Stimulated activated CD4-positive, alpha-beta T cell treated with anti-CD3 and anti-CD28 coated beads, TNF-alpha, amount 100 ng/mL, for 4 hours (primary cell): ENCODE data around the gene ELOVL6.

ENCODE experiments used
- DNase-seq, 3 experiments: peaks; one replicate each; pipeline ENCODE4 v3.0.0-alpha.2; 2020; ENCODE audit warnings: low read depth in 3 of 3

The ELOVL6 gene

DNA sequence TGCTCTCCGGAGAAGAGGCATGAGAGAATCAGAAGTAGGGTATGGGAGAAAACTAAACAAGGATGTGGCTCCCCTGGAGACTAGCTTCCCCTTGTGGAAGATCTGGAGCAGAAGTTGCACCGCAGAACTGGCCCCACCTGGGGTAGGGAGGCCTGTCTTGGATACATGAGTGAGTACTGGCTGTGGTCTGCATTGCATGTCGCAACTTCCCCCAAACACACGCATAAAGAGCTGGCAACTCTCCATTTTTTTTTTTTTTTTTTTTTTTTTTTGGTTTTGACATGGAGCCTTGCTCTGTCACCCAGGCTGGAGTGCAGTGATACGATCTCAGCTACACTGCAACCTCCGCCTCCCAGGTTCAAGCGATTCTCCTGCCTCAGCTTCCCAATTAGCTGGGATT, 165.8 kb downstream of the ELOVL6 start:
- no peak for DNase-seq

DNA sequence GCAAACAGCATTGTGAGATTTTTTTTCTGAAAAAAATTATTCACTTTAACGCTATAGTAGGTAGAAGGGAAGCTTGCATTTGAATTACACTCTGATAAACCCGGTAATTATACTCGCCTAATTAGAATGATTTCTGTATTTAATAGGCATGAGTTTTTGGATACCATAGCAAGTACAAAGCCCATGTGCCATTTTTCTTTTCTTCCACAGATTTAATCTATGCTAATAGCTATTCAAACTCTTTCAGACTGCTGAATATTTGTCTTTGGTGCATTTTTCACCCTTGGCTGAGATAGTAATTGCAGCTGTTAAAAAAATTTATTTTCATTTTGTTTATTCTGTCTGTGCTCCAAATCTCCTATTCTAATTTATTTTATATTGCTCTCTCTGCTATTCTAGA, 172.7 kb downstream of the ELOVL6 start:
- no peak for DNase-seq

DNA sequence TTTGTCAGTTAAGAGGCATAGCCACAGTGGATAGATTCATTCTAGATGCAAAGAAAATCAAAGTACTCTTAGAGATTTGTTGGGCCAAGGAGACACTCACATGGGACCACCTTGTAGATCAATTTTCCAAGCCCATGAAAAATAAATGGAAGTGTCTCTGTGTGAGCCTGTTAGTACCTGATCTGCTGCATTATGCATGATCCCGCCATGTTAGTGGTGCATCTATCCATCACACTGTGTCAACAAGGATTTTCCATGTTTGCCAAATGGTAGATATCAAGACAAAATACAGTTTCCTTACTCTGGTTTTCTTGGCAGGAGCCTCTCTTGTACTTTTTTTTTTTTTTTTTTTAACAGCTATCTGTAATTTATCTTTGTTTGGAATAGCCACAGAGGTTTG, 173.4 kb downstream of the ELOVL6 start:
- DNase-seq: no peak

GRCh38 chr4:110022457-110022856, 176.0 kb downstream of the ELOVL6 start:
- DNase-seq: no peak

GRCh38 chr4:110020646-110021443, 177.6 kb downstream of the ELOVL6 start:
- DNase-seq: no peak

DNA sequence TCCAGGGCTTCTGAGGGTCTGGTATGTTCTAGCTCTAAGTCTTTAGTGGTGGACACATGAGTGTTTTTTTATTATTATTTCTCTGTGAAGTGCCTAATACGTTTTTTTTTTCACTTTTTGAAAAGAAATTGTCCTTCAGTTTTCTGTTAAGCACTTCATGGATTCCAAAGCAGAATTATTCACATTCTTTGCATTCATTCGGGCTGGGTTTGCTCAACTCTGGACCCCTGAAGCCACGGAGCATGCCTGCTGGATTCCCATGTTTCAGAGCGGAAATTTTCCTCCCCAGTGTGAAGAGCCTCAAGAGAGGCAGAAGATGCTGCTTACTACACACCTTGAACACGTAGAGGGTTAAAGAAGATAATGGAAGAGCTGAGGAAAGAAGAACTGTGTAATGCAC, 178.3 kb downstream of the ELOVL6 start:
- DNase-seq: no peak

DNA sequence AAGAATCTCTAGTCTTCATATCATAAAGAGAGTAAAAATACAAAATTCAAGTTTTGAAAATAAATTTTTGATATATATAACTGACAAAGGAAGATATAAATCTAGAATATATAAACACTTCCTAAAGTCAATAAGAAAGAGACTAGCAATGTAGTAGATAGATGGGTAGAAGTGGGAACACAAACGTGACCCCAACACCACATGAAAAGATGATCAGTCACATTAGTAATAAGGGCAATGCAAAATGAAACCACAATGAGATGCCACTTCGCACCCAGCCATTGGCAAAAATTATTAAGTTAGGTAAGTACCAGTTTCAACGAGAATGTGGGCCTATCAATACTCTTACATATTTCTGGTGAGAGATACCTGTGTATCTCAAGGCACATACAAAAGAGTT, 179.3 kb downstream of the ELOVL6 start:
- no peak for DNase-seq

DNA sequence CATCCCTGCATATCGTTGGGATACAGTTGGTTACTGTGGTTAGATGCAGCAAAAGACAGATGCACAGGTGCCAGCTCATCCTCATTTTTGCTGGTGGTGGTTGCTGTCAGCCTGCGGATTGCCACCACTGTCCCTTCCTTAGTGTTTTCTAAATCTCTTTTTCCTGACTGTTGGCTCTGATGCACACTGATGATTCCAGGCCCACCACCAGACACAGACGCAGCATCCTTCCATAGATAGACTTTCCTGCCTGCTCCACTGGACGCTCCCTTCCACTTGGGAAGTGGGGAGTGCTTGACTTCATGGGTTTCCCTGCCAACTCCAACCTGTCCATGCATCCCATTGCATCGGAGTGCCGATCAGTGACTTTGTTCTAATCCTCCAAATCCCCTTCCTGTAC, 184.2 kb downstream of the ELOVL6 start:
- DNase-seq: no peak

- no peak for DNase-seq
These were observed 185.5 kb downstream of the ELOVL6 start for GRCh38 chr4:110012917-110013316.

- no peak for DNase-seq
These were observed 187.6 kb downstream of the ELOVL6 start for GRCh38 chr4:110010797-110011196.

DNA sequence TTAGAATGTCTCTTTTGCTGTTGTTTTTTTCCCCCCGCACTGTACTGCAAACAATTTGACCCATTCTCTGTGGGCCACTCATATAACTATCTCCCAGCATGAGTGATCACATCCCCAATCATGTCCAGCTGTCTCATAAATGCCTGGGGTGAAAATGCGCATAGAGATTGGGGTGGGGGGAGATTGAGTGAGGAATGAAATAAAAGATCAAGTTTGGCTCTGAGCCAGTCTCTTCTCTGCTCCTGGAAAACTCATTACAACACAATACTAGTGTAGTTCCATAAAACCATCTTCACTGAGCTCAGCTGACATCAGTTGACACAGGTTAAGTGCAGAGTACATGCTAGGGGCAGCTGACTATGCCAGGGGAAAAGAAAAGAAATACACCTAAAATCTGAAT, 188.9 kb downstream of the ELOVL6 start:
- DNase-seq: no peak

DNA sequence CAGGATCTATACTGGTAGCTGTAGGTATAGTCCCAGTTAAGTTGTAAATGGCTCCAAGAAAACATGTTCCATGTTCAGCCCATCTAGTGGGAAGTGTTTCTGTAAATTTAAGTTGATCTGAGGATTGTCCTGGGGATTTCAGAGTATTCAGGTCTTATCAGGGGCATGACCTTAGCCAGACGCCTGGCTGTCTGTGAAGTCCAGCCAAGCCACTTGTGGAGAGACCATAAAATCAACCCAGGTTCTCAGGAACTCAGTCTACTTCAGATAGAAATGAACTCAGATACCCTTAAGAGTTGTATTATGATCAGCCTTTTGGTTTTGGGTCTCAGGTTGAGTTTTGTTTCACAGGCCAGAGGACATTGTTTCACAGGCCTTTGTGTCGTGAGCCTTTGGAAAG, 189.9 kb downstream of the ELOVL6 start:
- no peak for DNase-seq

DNA sequence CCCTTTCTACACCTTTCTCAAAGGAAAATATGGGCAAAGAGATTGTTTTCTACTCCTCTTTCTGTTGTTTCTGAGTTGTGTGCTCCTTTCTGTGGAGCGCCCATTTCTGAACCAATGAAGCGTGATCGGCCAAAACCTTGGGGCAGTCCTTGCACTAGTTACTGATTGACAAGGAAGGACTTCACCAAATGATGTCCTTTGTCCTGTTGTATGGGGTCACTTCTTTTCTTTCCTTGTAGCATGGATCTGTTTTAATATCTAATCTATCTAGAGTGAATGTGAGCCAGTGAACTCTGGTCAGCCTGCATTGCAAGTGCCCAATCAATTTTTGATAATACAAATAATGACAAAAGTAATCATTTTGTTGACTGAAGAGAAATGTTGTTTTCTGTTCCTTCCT, 191.2 kb downstream of the ELOVL6 start:
- no peak for DNase-seq

DNA sequence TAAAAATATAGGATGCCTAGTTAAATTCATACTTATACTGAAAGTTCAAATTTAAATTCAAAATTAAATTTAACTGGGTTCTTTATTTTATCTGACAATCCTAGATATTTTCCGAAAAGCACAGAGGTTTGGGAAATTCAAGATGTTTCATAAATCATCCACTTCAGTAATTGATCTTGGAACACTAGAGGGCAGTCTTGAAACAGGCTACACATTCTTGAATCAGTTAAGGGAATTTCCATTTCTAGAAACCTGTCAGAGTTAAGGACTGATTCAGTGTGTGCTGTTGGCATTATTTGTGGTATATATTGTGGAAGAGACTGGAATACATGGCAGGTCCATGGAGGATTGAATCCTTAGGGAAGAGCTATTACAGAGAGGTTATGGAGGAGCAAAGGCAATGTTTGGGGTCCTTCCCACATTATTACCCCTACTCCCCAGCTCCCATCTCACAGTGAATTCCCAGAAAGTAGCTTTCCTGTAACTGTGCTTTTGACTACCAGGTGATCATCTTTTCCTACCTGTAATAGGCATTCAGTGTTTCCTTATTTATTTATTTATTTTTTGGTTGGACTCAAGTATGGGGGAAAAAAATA, 192.9 kb downstream of the ELOVL6 start:
- DNase-seq: no peak

DNA sequence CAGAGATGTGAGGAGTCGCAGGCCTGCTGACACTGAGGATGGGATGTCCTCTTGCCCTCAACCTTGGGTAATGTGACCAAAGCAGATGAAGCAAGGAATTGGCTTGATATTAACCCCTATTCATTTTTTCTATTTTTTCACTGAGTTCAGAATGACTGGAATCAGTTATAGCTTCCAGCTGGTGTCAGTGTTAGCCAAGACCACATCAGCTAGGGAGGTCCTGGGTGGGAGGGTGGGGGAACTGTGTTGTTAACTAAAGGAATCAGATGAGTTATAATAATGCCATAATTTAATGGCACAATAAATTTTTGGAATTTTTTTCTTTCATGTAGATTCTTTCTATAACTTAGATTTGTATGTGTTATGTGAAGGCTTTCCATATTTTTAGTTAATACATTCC, 193.9 kb downstream of the ELOVL6 start:
- no peak for DNase-seq

DNA sequence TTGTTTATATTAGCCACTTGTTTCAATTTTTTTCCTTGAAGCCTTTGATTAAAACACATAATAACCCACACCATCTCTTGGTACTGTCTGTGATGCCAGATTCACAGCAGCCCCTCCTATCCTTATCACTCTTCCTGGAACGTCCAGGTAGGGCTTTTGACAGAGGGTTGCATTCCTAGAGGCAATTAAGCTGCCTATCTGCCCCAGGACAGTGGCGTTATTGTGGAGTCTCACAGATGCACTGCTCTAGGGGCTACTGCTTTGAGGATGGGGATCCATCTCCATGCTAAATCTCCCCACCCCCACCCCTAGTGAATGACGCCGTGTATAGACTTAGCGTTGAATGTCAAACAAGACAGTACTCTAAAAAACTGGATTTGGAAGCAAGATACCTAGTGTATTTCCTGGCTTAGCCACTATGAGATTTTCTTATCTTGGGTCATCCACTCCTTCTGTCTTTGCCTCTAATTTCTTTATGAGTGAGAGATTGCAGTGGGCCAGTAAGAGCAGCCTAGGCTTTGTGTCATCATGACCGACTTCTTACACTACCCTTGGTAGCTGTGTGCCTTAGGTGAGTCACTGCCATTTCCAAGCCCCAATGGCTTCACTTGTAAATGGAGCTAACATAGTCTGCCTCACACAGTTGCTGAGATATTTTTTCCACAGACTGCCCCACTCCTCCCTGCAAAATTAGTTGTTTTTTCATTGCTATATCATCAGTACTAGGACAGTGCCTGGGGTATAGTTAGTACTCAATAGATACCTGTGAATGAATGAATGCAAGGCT, 194.8 kb downstream of the ELOVL6 start:
- DNase-seq: no peak

DNA sequence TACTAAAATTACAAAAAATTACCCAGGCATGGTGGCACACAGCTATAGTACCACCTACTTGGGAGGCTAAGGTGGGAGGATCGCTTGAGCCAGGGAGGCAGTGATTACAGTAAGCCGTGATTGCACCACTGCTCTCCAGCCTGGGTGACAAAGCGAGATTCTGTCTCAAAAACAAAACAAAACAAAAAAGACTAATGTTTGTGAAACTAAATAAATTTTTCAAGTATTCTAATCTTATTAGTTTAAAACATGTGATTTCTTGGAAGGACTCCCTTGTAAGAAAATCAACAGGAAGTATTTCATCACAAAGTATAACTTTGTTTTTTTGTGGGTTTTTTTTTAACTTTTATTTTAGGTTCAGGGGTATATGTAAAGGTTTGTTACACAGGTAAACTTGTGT, 196.1 kb downstream of the ELOVL6 start:
- DNase-seq: no peak

- no peak for DNase-seq
These were observed 198.9 kb downstream of the ELOVL6 start for GRCh38 chr4:109999585-109999912.

DNA sequence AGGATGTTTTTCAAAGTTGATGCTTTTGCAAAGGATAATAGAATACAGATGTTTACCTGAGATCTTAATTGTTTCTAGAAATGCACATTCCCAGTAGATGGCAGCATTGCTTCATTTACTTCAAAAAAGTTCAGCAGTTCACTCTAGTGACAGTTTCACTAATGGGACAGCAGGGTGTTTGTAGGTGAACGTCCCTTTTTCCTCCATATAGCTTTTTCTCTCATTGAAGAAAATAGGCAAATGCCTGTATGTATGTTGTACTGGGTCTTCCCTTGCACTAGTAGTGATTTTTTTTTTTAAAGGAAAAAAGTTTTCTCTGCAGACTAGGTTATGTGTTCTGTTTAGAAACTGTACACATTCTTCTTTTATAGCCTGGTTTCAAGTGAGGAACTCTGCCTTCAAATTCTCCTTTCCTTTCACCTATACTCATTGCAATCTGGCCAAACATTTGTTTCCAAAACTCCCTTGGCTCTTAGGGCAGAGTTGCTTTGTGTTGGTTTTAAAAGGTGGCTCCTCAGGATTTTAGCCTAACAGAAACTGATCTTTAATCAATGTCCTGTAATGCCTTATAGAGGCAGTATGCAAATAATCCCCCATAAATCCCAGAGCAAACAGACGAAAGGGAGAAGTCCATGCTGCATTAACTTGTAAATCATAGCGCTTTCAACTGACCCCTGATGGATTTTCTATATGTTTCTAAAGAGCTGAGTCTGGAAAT, 199.4 kb downstream of the ELOVL6 start:
- DNase-seq: no peak

GRCh38 chr4:109996526-109996925, 201.9 kb downstream of the ELOVL6 start:
- DNase-seq: no peak
